H9 (cell line): ENCODE results near the gene SLC44A1. TPM values are rescaled to one million over a fixed set of nuclear protein-coding genes. Genes with fewer than 3 reads are reported as not detected.

Experiments used
- DNase-seq: peaks from one replicate; pipeline ENCODE4 v3.0.0-alpha.2; 2017
- H2AFZ ChIP-seq: one replicate; pipeline ENCODE4 v1.6.1; 2013; ENCODE audit warnings: mild to moderate bottlenecking, low read length, control low read depth, moderate library complexity
- H2AK5ac ChIP-seq: 2 replicates; pipeline ENCODE4 v1.6.1; 2013; ENCODE audit warnings: low read length, control low read depth, mixed read lengths; ENCODE audit not compliant: insufficient read length
- H2BK120ac ChIP-seq: one replicate; pipeline ENCODE4 v1.6.1; 2013; ENCODE audit warnings: low read depth, mild to moderate bottlenecking, low read length, control low read depth, inconsistent platforms; ENCODE audit not compliant: poor library complexity, severe bottlenecking
- H2BK12ac ChIP-seq: 2 replicates; pipeline ENCODE4 v1.6.1; 2013; ENCODE audit warnings: low read length, control low read depth, mixed read lengths, low read depth; ENCODE audit not compliant: insufficient read length
- H2BK15ac ChIP-seq: 2 replicates; pipeline ENCODE4 v1.6.1; 2013; ENCODE audit warnings: low read depth, low read length, control low read depth
- H2BK20ac ChIP-seq: one replicate; pipeline ENCODE4 v1.6.1; 2013; ENCODE audit warnings: low read depth, mild to moderate bottlenecking, low read length, control low read depth, inconsistent platforms; ENCODE audit not compliant: poor library complexity, severe bottlenecking
- H2BK5ac ChIP-seq: 2 replicates; pipeline ENCODE4 v1.6.1; 2013; ENCODE audit warnings: low read length, control low read depth, mixed read lengths; ENCODE audit not compliant: insufficient read length
- H3K14ac ChIP-seq: 2 replicates; pipeline ENCODE4 v1.6.1; 2013; ENCODE audit warnings: low read length, control low read depth; ENCODE audit not compliant: insufficient read depth
- H3K18ac ChIP-seq: 2 replicates; pipeline ENCODE4 v1.6.1; 2013; ENCODE audit warnings: low read depth, mild to moderate bottlenecking, mixed read lengths, low read length, control low read depth; ENCODE audit not compliant: insufficient read length
- H3K23ac ChIP-seq: 2 replicates; pipeline ENCODE4 v1.6.1; 2013; ENCODE audit warnings: low read length, control low read depth, mixed read lengths, low read depth; ENCODE audit not compliant: insufficient read length
- H3K23me2 ChIP-seq: 2 replicates; pipeline ENCODE4 v1.6.1; 2013; ENCODE audit warnings: low read depth, mild to moderate bottlenecking, mixed read lengths, low read length, control low read depth; ENCODE audit not compliant: insufficient read length, poor library complexity, severe bottlenecking
- H3K27ac ChIP-seq: 2 replicates; pipeline ENCODE4 v1.5.1; 2013; ENCODE audit warnings: low read length, control low read depth, mixed read lengths, low read depth; ENCODE audit not compliant: insufficient read length
- H3K27me3 ChIP-seq: 2 replicates; pipeline ENCODE4 v1.6.1; 2013; ENCODE audit warnings: low read length, control low read depth, inconsistent platforms; ENCODE audit not compliant: insufficient read depth
- H3K4ac ChIP-seq: 2 replicates; pipeline ENCODE4 v1.6.1; 2013; ENCODE audit warnings: low read depth, mild to moderate bottlenecking, control low read depth, inconsistent platforms, low read length, moderate library complexity
- H3K4me1 ChIP-seq: 2 replicates; pipeline ENCODE4 v1.6.1; 2013; ENCODE audit warnings: low read length, control low read depth, inconsistent platforms; ENCODE audit not compliant: insufficient read depth
- H3K4me2 ChIP-seq: 2 replicates; pipeline ENCODE4 v1.6.1; 2013; ENCODE audit warnings: low read length, control low read depth, mixed read lengths; ENCODE audit not compliant: insufficient read length, insufficient read depth
- H3K56ac ChIP-seq: 2 replicates; pipeline ENCODE4 v1.6.1; 2013; ENCODE audit warnings: low read depth, mild to moderate bottlenecking, mixed read lengths, low read length, control low read depth; ENCODE audit not compliant: insufficient read length
- H3K79me1 ChIP-seq: 2 replicates; pipeline ENCODE4 v1.6.1; 2013; ENCODE audit warnings: low read depth, mild to moderate bottlenecking, moderate library complexity, low read length, control low read depth, inconsistent platforms; ENCODE audit not compliant: insufficient read depth, poor library complexity, severe bottlenecking
- H3K79me2 ChIP-seq: 2 replicates; pipeline ENCODE4 v1.6.1; 2013; ENCODE audit warnings: low read length, control low read depth, inconsistent platforms; ENCODE audit not compliant: insufficient read depth
- H3K9ac ChIP-seq: 2 replicates; pipeline ENCODE4 v1.6.1; 2013; ENCODE audit warnings: low read length, control low read depth, mixed read lengths; ENCODE audit not compliant: insufficient read length; ENCODE audit errors: extremely low read depth
- H3K9me3 ChIP-seq: one replicate; pipeline ENCODE4 v1.6.1; 2013; ENCODE audit warnings: low read depth, low read length, inconsistent platforms; ENCODE audit not compliant: control insufficient read depth
- H3T11ph ChIP-seq: one replicate; pipeline ENCODE4 v1.6.1; 2013; ENCODE audit warnings: mild to moderate bottlenecking, low read length, control low read depth, inconsistent platforms
- H4K20me1 ChIP-seq: one replicate; pipeline ENCODE4 v1.6.1; 2013; ENCODE audit not compliant: control insufficient read depth, insufficient read length, insufficient read depth
- H4K5ac ChIP-seq: 2 replicates; pipeline ENCODE4 v1.6.1; 2013; ENCODE audit warnings: low read depth, mild to moderate bottlenecking, mixed read lengths, low read length, control low read depth; ENCODE audit not compliant: insufficient read length
- H4K8ac ChIP-seq: replicated peaks from 2 replicates; pipeline ENCODE4 v1.6.1; 2013; ENCODE audit warnings: low read length, control low read depth, mixed read lengths, low read depth; ENCODE audit not compliant: insufficient read length
- H4K91ac ChIP-seq: 2 replicates; pipeline ENCODE4 v1.6.1; 2013; ENCODE audit warnings: low read depth, mild to moderate bottlenecking, moderate library complexity, mixed read lengths, low read length, control low read depth; ENCODE audit not compliant: insufficient read length
- H3K27ac Mint-ChIP-seq, 3 experiments: 2 replicates in 2 of 3; 3 replicates in 1 of 3; pipeline ENCODE4 v1.8.0; 2020 to 2021; ENCODE audit warnings: mixed read lengths in 3 of 3, mild to moderate bottlenecking in 1 of 3, moderate library complexity in 1 of 3
- H3K27me3 Mint-ChIP-seq: 2 replicates; pipeline ENCODE4 v1.8.0; 2021; ENCODE audit warnings: low read depth, mild to moderate bottlenecking, moderate library complexity, mixed read lengths
- H3K36me3 Mint-ChIP-seq, 3 experiments: 2 replicates in 2 of 3; 3 replicates in 1 of 3; pipeline ENCODE4 v1.8.0; 2020 to 2021; ENCODE audit warnings: low read depth in 3 of 3, mixed read lengths in 3 of 3; ENCODE audit not compliant: insufficient read depth in 1 of 3
- H3K4me1 Mint-ChIP-seq, 2 experiments: 2 replicates each; pipeline ENCODE4 v1.8.0; 2020; ENCODE audit warnings: mixed read lengths in 2 of 2
- H3K4me3 Mint-ChIP-seq, 2 experiments: 2 replicates in 1 of 2; 3 replicates in 1 of 2; pipeline ENCODE4 v1.8.0; 2020 to 2021; ENCODE audit warnings: mild to moderate bottlenecking in 2 of 2, mixed read lengths in 2 of 2, moderate library complexity in 1 of 2
- H3K9me3 Mint-ChIP-seq, 2 experiments: 2 replicates in 1 of 2; 3 replicates in 1 of 2; pipeline ENCODE4 v1.8.0; 2020; ENCODE audit warnings: mild to moderate bottlenecking in 2 of 2, mixed read lengths in 2 of 2, moderate library complexity in 1 of 2
- CTCF ChIP-seq: fragments of 200-600 bp; sonication (generic); conservative IDR thresholded peaks from 3 replicates; pipeline ENCODE4 v1.8.0; 2021; ENCODE audit warnings: antibody characterized with exemption, mild to moderate bottlenecking
- WGBS: extraction: QIAGEN DNeasy Blood & Tissue Kit; methylation state at CpG from one replicate; pipeline ENCODE4 v1.1.7; 2013; ENCODE audit warnings: missing lambda C conversion rate, low lambda C conversion rate, mixed read lengths; ENCODE audit not compliant: insufficient read length; ENCODE audit errors: extremely low coverage; 5-methylcytosine and 5-hydroxymethylcytosine counted together
- total RNA-seq: library from RNA; stranded (reverse); gene quantifications from 2 replicates; pipeline ENCODE4 v1.2.1, GENCODE V29; 2021

The SLC44A1 gene
- total RNA-seq, 1 experiment from 2014 or later = 60.7 TPM

DNA sequence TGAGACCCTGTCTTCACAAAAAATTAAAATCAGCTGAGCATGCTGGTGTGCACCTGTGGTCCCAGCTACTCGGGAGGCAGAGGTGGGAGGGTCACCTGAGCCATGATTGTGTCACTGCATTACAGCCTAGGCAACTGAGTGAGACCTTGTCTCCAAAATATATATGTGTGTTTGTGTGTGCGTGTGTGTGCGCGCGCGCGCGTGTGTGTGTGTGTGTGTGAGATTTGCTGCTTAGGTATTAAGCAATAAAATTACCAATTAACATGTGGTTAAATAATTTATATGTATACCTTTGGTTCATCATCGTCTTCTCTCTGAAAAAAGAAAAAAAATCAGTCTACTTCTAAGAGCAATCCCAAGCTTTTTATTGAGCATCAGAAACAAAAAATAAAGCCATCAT lies 117.4 kb downstream of the SLC44A1 start:
- H3K79me1 ChIP-seq = no peaks in the 10 kb centered on the region
- DNase-seq = no peak
- H3K4me1 ChIP-seq = 0 out of 2 replicates have a peak, but pooled peaks cover 2% of the 10 kb centered on the region
- H3K56ac ChIP-seq = no peak overlapping the region
- no peak overlapping the region for H4K8ac ChIP-seq
- H3K27ac ChIP-seq = no peak overlapping the region
- Mint-ChIP-seq H3K4me3 (no peak overlapping the region), H3K9me3 (no peaks in the 10 kb centered on the region), H3K27ac (no peak overlapping the region), H3K4me1 (peaks cover 4 to 6% of the 10 kb centered on the region in 2 experiments; a peak in 3 of 4 replicates), H3K36me3 (peaks cover 6 to 50% (median 44%) of the 10 kb centered on the region in 3 experiments; a peak in 5 of 7 replicates), H3K27me3 (no peaks in the 10 kb centered on the region)
- H3K9me3 ChIP-seq = no peaks in the 10 kb centered on the region
- H2BK120ac ChIP-seq = no peak overlapping the region
- no peak overlapping the region for H2AK5ac ChIP-seq
- H4K5ac ChIP-seq = no peak overlapping the region
- no peak overlapping the region for H2AFZ ChIP-seq
- H3K4me2 ChIP-seq = no peak overlapping the region
- no peak overlapping the region for H3K4ac ChIP-seq
- H3K23ac ChIP-seq = no peak overlapping the region
- no peaks in the 10 kb centered on the region for H3K27me3 ChIP-seq
- H2BK15ac ChIP-seq = no peak overlapping the region
- no peaks in the 10 kb centered on the region for H4K20me1 ChIP-seq
- no CpG with 5 or more reads among the region's 9 CpGs for WGBS
- no peaks in the 10 kb centered on the region for H3K79me2 ChIP-seq
- no peaks in the 10 kb centered on the region for H3K23me2 ChIP-seq
- no peak overlapping the region for H2BK12ac ChIP-seq
- H2BK5ac ChIP-seq = no peak overlapping the region
- H3K18ac ChIP-seq = no peak overlapping the region
- no peak overlapping the region for H3K9ac ChIP-seq
- TF ChIP-seq CTCF = no peak
- no peak overlapping the region for H4K91ac ChIP-seq
- H3K14ac ChIP-seq = no peak overlapping the region
- no peak overlapping the region for H2BK20ac ChIP-seq
- no peak overlapping the region for H3T11ph ChIP-seq
